SK-N-MC (cell line): ENCODE results near the gene KLHL20.
"Not testable (repeated sequence)": the region's sequence is repeated elsewhere in the genome, so short reads cannot be mapped to it uniquely, and the experiment has no call there.

ENCODE experiments used
- EZH2 ChIP-seq: fragments of 200-600 bp; sonication (generic); IDR thresholded peaks from one replicate; pipeline ENCODE4 v1.6.1; 2017; ENCODE audit warnings: antibody characterized with exemption
- POLR2AphosphoS5 ChIP-seq: IDR thresholded peaks from 2 replicates; pipeline ENCODE4 v1.6.1; 2012; ENCODE audit warnings: mild to moderate bottlenecking, low read depth, low read length, borderline replicate concordance

GRCh38 chr1:173736104-173736503 is 21.3 kb downstream of the KLHL20 start:
- not testable (repeated sequence) for TF ChIP-seq POLR2AphosphoS5, EZH2
